HepG2 (cell line): ENCODE results near the gene AJM1. TPM values are rescaled to one million over a fixed set of nuclear protein-coding genes. Genes with fewer than 3 reads are reported as not detected.

Source experiments
- AHDC1 ChIP-seq: sonication (generic); formaldehyde crosslinking; IDR thresholded peaks from 2 replicates; pipeline ENCODE4 v1.5.1; 2020; ENCODE audit warnings: mild to moderate bottlenecking, missing genetic modification reagents, borderline replicate concordance
- ARID2 ChIP-seq: sonication (generic); formaldehyde crosslinking; IDR thresholded peaks from 2 replicates; pipeline ENCODE4 v1.8.1; 2022; ENCODE audit warnings: mild to moderate bottlenecking, missing genetic modification reagents, borderline replicate concordance
- E2F5 ChIP-seq: sonication (generic); formaldehyde crosslinking; conservative IDR thresholded peaks from 2 replicates; pipeline ENCODE4 v1.4.0; 2020; ENCODE audit warnings: missing genetic modification reagents
- HIC2 ChIP-seq: sonication (generic); formaldehyde crosslinking; IDR thresholded peaks from 2 replicates; pipeline ENCODE4 v1.9.0; 2022; ENCODE audit warnings: low read depth, missing genetic modification reagents
- IKZF4 ChIP-seq: sonication (generic); formaldehyde crosslinking; IDR thresholded peaks from 2 replicates; pipeline ENCODE4 v1.5.1; 2020; ENCODE audit warnings: borderline replicate concordance, mild to moderate bottlenecking, low read depth, missing genetic modification reagents; ENCODE audit errors: not compliant biosample characterization
- KDM4B ChIP-seq: sonication (generic); formaldehyde crosslinking; IDR thresholded peaks from 2 replicates; pipeline ENCODE4 v1.4.0; 2020; ENCODE audit warnings: missing genetic modification reagents
- KMT2B ChIP-seq: IDR thresholded peaks from 2 replicates; pipeline ENCODE4 v1.6.1; 2016; ENCODE audit warnings: missing genetic modification reagents, missing compliant biosample characterization
- MED1 ChIP-seq: sonication (generic); formaldehyde crosslinking; IDR thresholded peaks from 2 replicates; pipeline ENCODE4 v1.4.0; 2020; ENCODE audit warnings: missing genetic modification reagents
- SNAI1 ChIP-seq: sonication (generic); formaldehyde crosslinking; IDR thresholded peaks from 2 replicates; pipeline ENCODE4 v1.5.0; 2020; ENCODE audit warnings: mild to moderate bottlenecking, missing genetic modification reagents, borderline replicate concordance
- SRSF1 ChIP-seq: fragments of 200-400 bp; formaldehyde crosslinking; optimal IDR thresholded peaks from 2 replicates; pipeline ENCODE3; 2017; ENCODE audit warnings: mild to moderate bottlenecking, low read depth, low read length, moderate library complexity
- SRSF4 ChIP-seq: fragments of 200-400 bp; formaldehyde crosslinking; IDR thresholded peaks from one replicate; pipeline ENCODE4 v1.6.1; 2018; ENCODE audit warnings: mild to moderate bottlenecking, low read depth, low read length, moderate library complexity; ENCODE audit not compliant: poor library complexity, severe bottlenecking
- TOPORS ChIP-seq: sonication (generic); formaldehyde crosslinking; IDR thresholded peaks from 2 replicates; pipeline ENCODE4 v1.8.0; 2023; ENCODE audit warnings: mild to moderate bottlenecking, missing genetic modification reagents
- ZBTB26 ChIP-seq: IDR thresholded peaks from 2 replicates; pipeline ENCODE4 v1.6.1; 2016; ENCODE audit warnings: missing compliant biosample characterization, missing genetic modification reagents, borderline replicate concordance
- ZBTB7A ChIP-seq: sonication (generic); formaldehyde crosslinking; IDR thresholded peaks from 2 replicates; pipeline ENCODE4 v1.8.0; 2022; ENCODE audit warnings: mild to moderate bottlenecking, missing genetic modification reagents
- ZKSCAN1 ChIP-seq: fragments of 150-350 bp; IDR thresholded peaks from 2 replicates; pipeline ENCODE4 v1.6.1; 2014; ENCODE audit warnings: low read length
- ZNF501 ChIP-seq: sonication (generic); formaldehyde crosslinking; IDR thresholded peaks from 2 replicates; pipeline ENCODE4 v1.5.1; 2020; ENCODE audit warnings: mild to moderate bottlenecking, moderate library complexity, missing genetic modification reagents
- ZNF513 ChIP-seq: sonication (generic); formaldehyde crosslinking; conservative IDR thresholded peaks from 2 replicates; pipeline ENCODE4 v1.5.0; 2020; ENCODE audit warnings: missing genetic modification reagents
- polyA plus RNA-seq, 8 experiments: library from polyadenylated mRNA; depleted of rRNA in 3 of 8; stranded (reverse) in 7 of 8; unstranded in 1 of 8; fragments of >200 nt; fragmentation: Illumina TruSeq in 4 of 8; extraction: Trizol in 4 of 8; gene quantifications; 2 replicates each; pipeline versions ENCODE4 v1.2.1 to v1.2.3, GENCODE V29; 2011 to 2016; ENCODE audit warnings: low read depth in 4 of 8, missing spikeins in 1 of 8, mixed read lengths in 1 of 8; ENCODE audit not compliant: insufficient read depth in 1 of 8
- total RNA-seq, 5 experiments: library from RNA; depleted of rRNA; stranded (reverse); fragments of >200 nt; fragmentation: Illumina TruSeq; extraction: Trizol; gene quantifications; 2 replicates each; pipeline ENCODE4 v1.2.3, GENCODE V29; 2016; ENCODE audit warnings: low read depth in 1 of 5

Gene AJM1
- total and polyA plus RNA-seq, 2 of the 13 experiments (the other 11 are each of a cell fraction or from before 2014, with no cell fraction given) = 1.1 to 1.2 TPM

GRCh38 chr9:136840877-136841645 is 1.2 kb upstream of the AJM1 start (continued):
- TF ChIP-seq SRSF1 (no peak), ZNF513 (CRISPR knock-in tag) (no peak), IKZF4 (CRISPR knock-in tag) (no peak), SNAI1 (CRISPR knock-in tag) (no peak), MED1 (CRISPR knock-in tag) (peak; percentile 37; the same call in 1 of the 2 replicates), HIC2 (CRISPR knock-in tag) (peak; percentile 96), KMT2B (CRISPR knock-in tag) (no peak), ZKSCAN1 (no peak), ZBTB7A (CRISPR knock-in tag) (peak; percentile 22; the same call in 1 of the 2 replicates), SRSF4 (no peak), KDM4B (no peak), E2F5 (CRISPR knock-in tag) (no peak), ZBTB26 (no peak), ARID2 (CRISPR knock-in tag) (0 out of 2 replicates have a peak, but pooled peaks have one; percentile 62), AHDC1 (CRISPR knock-in tag) (no peak), TOPORS (CRISPR knock-in tag) (peak; percentile 83; the same call in 1 of the 2 replicates), ZNF501 (CRISPR knock-in tag) (no peak; the same call in 1 of the 2 replicates)
